IPS-20b (cell line): ENCODE data around the gene TENM3.

Source experiments
- H3K27ac ChIP-seq: one replicate; pipeline ENCODE4 v1.5.1; 2013; ENCODE audit warnings: low read length
- H3K27me3 ChIP-seq: 2 replicates; pipeline ENCODE4 v1.6.1; 2013; ENCODE audit warnings: mild to moderate bottlenecking, low read length, inconsistent platforms; ENCODE audit not compliant: insufficient read depth
- H3K36me3 ChIP-seq: 2 replicates; pipeline ENCODE4 v1.6.1; 2013; ENCODE audit warnings: low read depth, mild to moderate bottlenecking, inconsistent platforms, low read length, moderate library complexity; ENCODE audit not compliant: insufficient read depth
- H3K4me1 ChIP-seq: 2 replicates; pipeline ENCODE4 v1.6.1; 2013; ENCODE audit warnings: mild to moderate bottlenecking, control low read depth, inconsistent platforms, low read length, moderate library complexity; ENCODE audit not compliant: insufficient read depth
- H3K4me3 ChIP-seq: 2 replicates; pipeline ENCODE4 v1.5.1; 2013; ENCODE audit warnings: mild to moderate bottlenecking, low read length, inconsistent platforms
- H3K9ac ChIP-seq: 2 replicates; pipeline ENCODE4 v1.6.1; 2013; ENCODE audit warnings: low read depth, mild to moderate bottlenecking, inconsistent platforms, low read length, moderate library complexity
- H3K9me3 ChIP-seq: 2 replicates; pipeline ENCODE4 v1.6.1; 2013; ENCODE audit warnings: mild to moderate bottlenecking, low read depth, low read length, inconsistent platforms; ENCODE audit not compliant: insufficient read depth

The TENM3 gene

GRCh38 chr4:182443070-182443469 is 199.9 kb downstream of the TENM3 start:
- no peaks in the 10 kb centered on the region for H3K36me3 ChIP-seq
- H3K4me1 ChIP-seq = no peaks in the 10 kb centered on the region
- H3K4me3 ChIP-seq = no peak overlapping the region
- H3K27ac ChIP-seq = no peak overlapping the region
- no peak overlapping the region for H3K9ac ChIP-seq
- H3K27me3 ChIP-seq = peaks cover 13% of the 10 kb centered on the region; the same call in 1 of the 2 replicates
- H3K9me3 ChIP-seq = no peaks in the 10 kb centered on the region

GRCh38 chr4:182447767-182448280 is 204.6 kb downstream of the TENM3 start:
- H3K36me3 ChIP-seq = no peaks in the 10 kb centered on the region
- H3K9ac ChIP-seq = peak overlapping the region; percentile 65; the same call in 1 of the 2 replicates
- no peak overlapping the region for H3K27ac ChIP-seq
- peak overlapping the region; percentile 77 for H3K4me3 ChIP-seq
- peaks cover 15% of the 10 kb centered on the region for H3K4me1 ChIP-seq
- peaks cover 13% of the 10 kb centered on the region; the same call in 1 of the 2 replicates for H3K27me3 ChIP-seq
- no peaks in the 10 kb centered on the region for H3K9me3 ChIP-seq

- Histone ChIP-seq H3K4me1 (peaks cover 15% of the 10 kb centered on the region), H3K9ac (peak overlapping the region; percentile 65; the same call in 1 of the 2 replicates), H3K4me3 (peak overlapping the region; percentile 85), H3K27me3 (peaks cover 13% of the 10 kb centered on the region; the same call in 1 of the 2 replicates), H3K9me3 (no peaks in the 10 kb centered on the region), H3K27ac (no peak overlapping the region), H3K36me3 (no peaks in the 10 kb centered on the region)
Observed at GRCh38 chr4:182448281-182449151, 205.3 kb downstream of the TENM3 start.

- H3K36me3 ChIP-seq = no peaks in the 10 kb centered on the region
- peaks cover 22% of the 10 kb centered on the region for H3K4me1 ChIP-seq
- no peak overlapping the region for H3K27ac ChIP-seq
- peaks cover 13% of the 10 kb centered on the region; the same call in 1 of the 2 replicates for H3K27me3 ChIP-seq
- H3K4me3 ChIP-seq = peak overlapping the region; percentile 85
- H3K9ac ChIP-seq = peak overlapping the region; percentile 81
- H3K9me3 ChIP-seq = no peaks in the 10 kb centered on the region
Observed at GRCh38 chr4:182449186-182449929, 206.2 kb downstream of the TENM3 start.

- Histone ChIP-seq H3K9ac (peak overlapping the region; percentile 81), H3K27ac (no peak overlapping the region), H3K27me3 (peaks cover 13% of the 10 kb centered on the region; the same call in 1 of the 2 replicates), H3K9me3 (no peaks in the 10 kb centered on the region), H3K4me3 (peak overlapping the region; percentile 85), H3K4me1 (peaks cover 23% of the 10 kb centered on the region), H3K36me3 (no peaks in the 10 kb centered on the region)
Observed at GRCh38 chr4:182449930-182450439, 206.8 kb downstream of the TENM3 start.

GRCh38 chr4:182451441-182451840 is 208.2 kb downstream of the TENM3 start:
- no peaks in the 10 kb centered on the region for H3K36me3 ChIP-seq
- peak overlapping the region; percentile 45; the same call in 1 of the 2 replicates for H3K9ac ChIP-seq
- peaks cover 27% of the 10 kb centered on the region for H3K4me1 ChIP-seq
- no peaks in the 10 kb centered on the region for H3K9me3 ChIP-seq
- H3K27me3 ChIP-seq = peaks cover 13% of the 10 kb centered on the region; the same call in 1 of the 2 replicates
- peak overlapping the region; percentile 34; the same call in 1 of the 2 replicates for H3K4me3 ChIP-seq
- no peak overlapping the region for H3K27ac ChIP-seq

- no peaks in the 10 kb centered on the region for H3K27me3 ChIP-seq
- H3K27ac ChIP-seq = no peak overlapping the region
- H3K9ac ChIP-seq = no peak overlapping the region
- H3K9me3 ChIP-seq = no peaks in the 10 kb centered on the region
- H3K4me1 ChIP-seq = peaks cover 27% of the 10 kb centered on the region
- no peak overlapping the region for H3K4me3 ChIP-seq
- no peaks in the 10 kb centered on the region for H3K36me3 ChIP-seq
Observed at GRCh38 chr4:182453830-182454229, 210.6 kb downstream of the TENM3 start.

GRCh38 chr4:182454440-182455013 is 211.3 kb downstream of the TENM3 start:
- H3K27ac ChIP-seq = no peak overlapping the region
- H3K36me3 ChIP-seq = no peaks in the 10 kb centered on the region
- no peak overlapping the region for H3K4me3 ChIP-seq
- no peaks in the 10 kb centered on the region for H3K27me3 ChIP-seq
- H3K9ac ChIP-seq = no peak overlapping the region
- H3K9me3 ChIP-seq = no peaks in the 10 kb centered on the region
- peaks cover 32% of the 10 kb centered on the region for H3K4me1 ChIP-seq

- Histone ChIP-seq H3K27ac (no peak overlapping the region), H3K9ac (no peak overlapping the region), H3K36me3 (no peaks in the 10 kb centered on the region), H3K9me3 (no peaks in the 10 kb centered on the region), H3K4me1 (peaks cover 6% of the 10 kb centered on the region), H3K4me3 (no peak overlapping the region), H3K27me3 (no peaks in the 10 kb centered on the region)
Observed at GRCh38 chr4:182465114-182465513, 221.9 kb downstream of the TENM3 start.

GRCh38 chr4:182465979-182466378 is 222.8 kb downstream of the TENM3 start:
- Histone ChIP-seq H3K36me3 (no peaks in the 10 kb centered on the region), H3K4me3 (no peak overlapping the region), H3K27me3 (no peaks in the 10 kb centered on the region), H3K4me1 (peaks cover 12% of the 10 kb centered on the region), H3K9me3 (no peaks in the 10 kb centered on the region), H3K27ac (peak overlapping the region; percentile 17), H3K9ac (no peak overlapping the region)

- H3K27me3 ChIP-seq = no peaks in the 10 kb centered on the region
Observed at GRCh38 chr4:182470215-182470614, 227.0 kb downstream of the TENM3 start.

More at GRCh38 chr4:182470215-182470614, 227.0 kb downstream of the TENM3 start:
- H3K4me3 ChIP-seq = 0 out of 2 replicates have a peak overlapping the region, but pooled peaks have one; percentile 29
- no peak overlapping the region for H3K27ac ChIP-seq
- peaks cover 12% of the 10 kb centered on the region for H3K4me1 ChIP-seq
- H3K9me3 ChIP-seq = peaks cover 7% of the 10 kb centered on the region
- H3K36me3 ChIP-seq = no peaks in the 10 kb centered on the region
- no peak overlapping the region for H3K9ac ChIP-seq
